ENCODE data around the gene CBX3.

CBX3 gene

GRCh38 chr7:26198781-26199169 is 2.8 kb upstream of the CBX3 start:
- peak overlapping the region; percentile 97; the same call in 1 of the 2 replicates for H3K27ac ChIP-seq (ENCODE audit: low read depth, low read length)
- H3K9me3 ChIP-seq (ENCODE audit: insufficient read depth, low read length), result no peaks in the 10 kb centered on the region
- no peak for TF ChIP-seq CTCF (IDR thresholded peaks at IDR 0.05; ENCODE audit: insufficient read depth, low read length, poor library complexity, severe bottlenecking)
- no peak for TF ChIP-seq EZH2phosphoT487 (conservative IDR thresholded peaks at IDR 0.05; ENCODE audit: low read length)
- H3K4me3 ChIP-seq (ENCODE audit: insufficient read depth, low read length, poor library complexity, severe bottlenecking), result peak overlapping the region; percentile 99
- H3K27me3 ChIP-seq (ENCODE audit: low read length), result no peaks in the 10 kb centered on the region
- H3K9me2 ChIP-seq (replicated peaks; ENCODE audit: insufficient read depth, low read length), result no peaks in the 10 kb centered on the region
- peaks cover 86% of the 10 kb centered on the region for H3K79me2 ChIP-seq (ENCODE audit: insufficient read depth, low read length)
- no peak overlapping the region for H2AFZ ChIP-seq (ENCODE audit: low read depth, low read length, severe bottlenecking)
- peaks cover 70% of the 10 kb centered on the region for H3K36me3 ChIP-seq (ENCODE audit: low read length)
- H4K20me1 ChIP-seq (ENCODE audit: low read depth, low read length), result peaks cover 66% of the 10 kb centered on the region
- H3K4me2 ChIP-seq (ENCODE audit: low read depth, low read length, poor library complexity, severe bottlenecking), result peak overlapping the region; percentile 75
- H3F3A ChIP-seq (ENCODE audit: insufficient read depth), result peaks cover 76% of the 10 kb centered on the region
- H3K9ac ChIP-seq (ENCODE audit: low read length), result peak overlapping the region; percentile 98

GRCh38 chr7:26199301-26200037 is 2.1 kb upstream of the CBX3 start:
- H4K20me1 ChIP-seq (ENCODE audit: low read depth, low read length), result peaks cover 67% of the 10 kb centered on the region
- TF ChIP-seq CTCF (IDR thresholded peaks at IDR 0.05; ENCODE audit: insufficient read depth, low read length, poor library complexity, severe bottlenecking) (no peak), EZH2phosphoT487 (conservative IDR thresholded peaks at IDR 0.05; ENCODE audit: low read length) (no peak)
- H3K4me2 ChIP-seq (ENCODE audit: low read depth, low read length, poor library complexity, severe bottlenecking), result peak overlapping the region; percentile 75
- H3K4me3 ChIP-seq (ENCODE audit: insufficient read depth, low read length, poor library complexity, severe bottlenecking), result peak overlapping the region; percentile 99
- H3K27me3 ChIP-seq (ENCODE audit: low read length), result no peaks in the 10 kb centered on the region
- peaks cover 86% of the 10 kb centered on the region for H3K79me2 ChIP-seq (ENCODE audit: insufficient read depth, low read length)
- peak overlapping the region; percentile 97 for H3K27ac ChIP-seq (ENCODE audit: low read depth, low read length)
- H3K36me3 ChIP-seq (ENCODE audit: low read length), result peaks cover 71% of the 10 kb centered on the region
- H3F3A ChIP-seq (ENCODE audit: insufficient read depth), result peaks cover 77% of the 10 kb centered on the region
- no peaks in the 10 kb centered on the region for H3K9me3 ChIP-seq (ENCODE audit: insufficient read depth, low read length)
- H3K9ac ChIP-seq (ENCODE audit: low read length), result peak overlapping the region; percentile 98
- no peaks in the 10 kb centered on the region for H3K9me2 ChIP-seq (replicated peaks; ENCODE audit: insufficient read depth, low read length)
- no peak overlapping the region for H2AFZ ChIP-seq (ENCODE audit: low read depth, low read length, severe bottlenecking)

- Histone ChIP-seq H3K4me3 (ENCODE audit: insufficient read depth, low read length, poor library complexity, severe bottlenecking) (peak overlapping the region; percentile 99), H3K9me2 (replicated peaks; ENCODE audit: insufficient read depth, low read length) (no peaks in the 10 kb centered on the region), H3K79me2 (ENCODE audit: insufficient read depth, low read length) (peaks cover 90% of the 10 kb centered on the region), H3K27me3 (ENCODE audit: low read length) (no peaks in the 10 kb centered on the region), H2AFZ (ENCODE audit: low read depth, low read length, severe bottlenecking) (no peak overlapping the region), H3K4me2 (ENCODE audit: low read depth, low read length, poor library complexity, severe bottlenecking) (peak overlapping the region; percentile 75), H3K27ac (ENCODE audit: low read depth, low read length) (peak overlapping the region; percentile 97), H3F3A (ENCODE audit: insufficient read depth) (peaks cover 72% of the 10 kb centered on the region), H3K9me3 (ENCODE audit: insufficient read depth, low read length) (no peaks in the 10 kb centered on the region), H4K20me1 (ENCODE audit: low read depth, low read length) (peaks cover 67% of the 10 kb centered on the region), H3K9ac (ENCODE audit: low read length) (peak overlapping the region; percentile 98), H3K36me3 (ENCODE audit: low read length) (peaks cover 70% of the 10 kb centered on the region)
- no peak for TF ChIP-seq CTCF (IDR thresholded peaks at IDR 0.05; ENCODE audit: insufficient read depth, low read length, poor library complexity, severe bottlenecking)
- no peak for TF ChIP-seq EZH2phosphoT487 (conservative IDR thresholded peaks at IDR 0.05; ENCODE audit: low read length)
These were observed 1.5 kb upstream of the CBX3 start for GRCh38 chr7:26200038-26200443.

Data from SU-DHL-6 (cell line).